MM.1S (cell line): ENCODE measurements around the gene C1QTNF6.

Source experiments
- DNase-seq: peaks from one replicate; pipeline ENCODE4 v3.0.0-alpha.2; 2015
- H2AFZ ChIP-seq: fragments of 300-600 bp; sonication (generic); 2 replicates; pipeline ENCODE4 v1.6.0; 2016; ENCODE audit warnings: antibody characterized with exemption, low read length
- H3F3A ChIP-seq: fragments of 300-600 bp; sonication (generic); 2 replicates; pipeline ENCODE4 v1.6.1; 2016; ENCODE audit warnings: mild to moderate bottlenecking, antibody characterized with exemption, low read length, moderate library complexity, mixed read lengths; ENCODE audit not compliant: insufficient read depth
- H3K27ac ChIP-seq: fragments of 300-600 bp; sonication (generic); 2 replicates; pipeline ENCODE4 v1.5.1; 2016; ENCODE audit warnings: mild to moderate bottlenecking, low read length
- H3K27me3 ChIP-seq: fragments of 300-600 bp; sonication (generic); replicated peaks from 2 replicates; pipeline ENCODE4 v1.6.0; 2016; ENCODE audit warnings: low read length; ENCODE audit not compliant: insufficient read depth
- H3K36me3 ChIP-seq: fragments of 300-600 bp; sonication (generic); replicated peaks from 2 replicates; pipeline ENCODE4 v1.6.1; 2016; ENCODE audit warnings: mild to moderate bottlenecking, low read length, mixed read lengths; ENCODE audit not compliant: insufficient read depth
- H3K4me1 ChIP-seq: fragments of 300-600 bp; sonication (generic); 2 replicates; pipeline ENCODE4 v1.6.1; 2016; ENCODE audit warnings: low read length, mixed read lengths
- H3K4me2 ChIP-seq: fragments of 300-600 bp; sonication (generic); 2 replicates; pipeline ENCODE4 v1.6.0; 2016; ENCODE audit warnings: low read depth, low read length
- H3K4me3 ChIP-seq: fragments of 300-600 bp; sonication (generic); 2 replicates; pipeline ENCODE4 v1.5.1; 2016; ENCODE audit warnings: low read length, mixed read lengths
- H3K79me2 ChIP-seq: fragments of 300-600 bp; sonication (generic); 2 replicates; pipeline ENCODE4 v1.6.1; 2016; ENCODE audit warnings: mixed run types, low read length, mixed read lengths
- H3K9ac ChIP-seq: fragments of 300-600 bp; sonication (generic); 2 replicates; pipeline ENCODE4 v1.6.1; 2016; ENCODE audit warnings: low read length, mixed read lengths
- H3K9me2 ChIP-seq: fragments of 300-600 bp; sonication (generic); replicated peaks from 2 replicates; pipeline ENCODE4 v1.6.1; 2016; ENCODE audit warnings: mild to moderate bottlenecking, low read length, mixed read lengths; ENCODE audit not compliant: insufficient read depth
- H3K9me3 ChIP-seq: fragments of 300-600 bp; sonication (generic); replicated peaks from 2 replicates; pipeline ENCODE4 v1.6.1; 2016; ENCODE audit warnings: mild to moderate bottlenecking, low read length, mixed read lengths; ENCODE audit not compliant: insufficient read depth
- H4K20me1 ChIP-seq: fragments of 300-600 bp; sonication (generic); 2 replicates; pipeline ENCODE4 v1.6.1; 2016; ENCODE audit warnings: mild to moderate bottlenecking, low read length, moderate library complexity, mixed read lengths; ENCODE audit not compliant: insufficient read depth
- EZH2 ChIP-seq: fragments of 300-600 bp; sonication (generic); optimal IDR thresholded peaks from 2 replicates; pipeline ENCODE3; 2017; ENCODE audit warnings: low read depth, mild to moderate bottlenecking, antibody characterized with exemption, low read length, mixed read lengths
- EZH2phosphoT487 ChIP-seq: fragments of 300-600 bp; sonication (generic); IDR thresholded peaks from 2 replicates; pipeline ENCODE4 v1.6.1; 2018; ENCODE audit warnings: antibody characterized with exemption, low read length
- TF ChIP-seq, protein P1 (sequence below): fragments of 300-600 bp; sonication (generic); IDR thresholded peaks from 2 replicates; pipeline ENCODE4 v1.5.1; 2016; ENCODE audit warnings: antibody characterized with exemption, low read length, mixed read lengths

The C1QTNF6 gene

DNA sequence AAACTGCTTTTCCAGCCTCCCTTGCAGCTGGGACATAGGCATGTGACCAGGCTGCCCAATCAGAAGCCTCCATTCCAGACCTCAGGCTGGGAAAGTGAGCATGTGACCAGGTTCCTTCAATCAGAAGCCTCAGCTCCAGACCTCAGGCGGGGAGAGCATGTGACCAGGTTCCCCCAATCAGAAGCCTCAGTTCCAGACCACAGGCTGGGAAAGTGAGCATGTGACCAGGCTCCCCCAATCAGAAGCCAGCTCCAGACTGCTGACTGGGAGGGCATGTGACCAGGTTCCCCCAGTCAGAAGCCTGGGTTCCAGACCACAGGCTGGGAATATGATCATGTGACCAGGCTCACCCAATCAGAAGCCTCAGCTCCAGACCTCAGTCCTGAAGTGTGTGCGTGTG, 26.6 kb downstream of the C1QTNF6 start:
- TF ChIP-seq EZH2 = no peak
- TF ChIP-seq EZH2phosphoT487 = no peak
- TF ChIP-seq, protein P1, sequence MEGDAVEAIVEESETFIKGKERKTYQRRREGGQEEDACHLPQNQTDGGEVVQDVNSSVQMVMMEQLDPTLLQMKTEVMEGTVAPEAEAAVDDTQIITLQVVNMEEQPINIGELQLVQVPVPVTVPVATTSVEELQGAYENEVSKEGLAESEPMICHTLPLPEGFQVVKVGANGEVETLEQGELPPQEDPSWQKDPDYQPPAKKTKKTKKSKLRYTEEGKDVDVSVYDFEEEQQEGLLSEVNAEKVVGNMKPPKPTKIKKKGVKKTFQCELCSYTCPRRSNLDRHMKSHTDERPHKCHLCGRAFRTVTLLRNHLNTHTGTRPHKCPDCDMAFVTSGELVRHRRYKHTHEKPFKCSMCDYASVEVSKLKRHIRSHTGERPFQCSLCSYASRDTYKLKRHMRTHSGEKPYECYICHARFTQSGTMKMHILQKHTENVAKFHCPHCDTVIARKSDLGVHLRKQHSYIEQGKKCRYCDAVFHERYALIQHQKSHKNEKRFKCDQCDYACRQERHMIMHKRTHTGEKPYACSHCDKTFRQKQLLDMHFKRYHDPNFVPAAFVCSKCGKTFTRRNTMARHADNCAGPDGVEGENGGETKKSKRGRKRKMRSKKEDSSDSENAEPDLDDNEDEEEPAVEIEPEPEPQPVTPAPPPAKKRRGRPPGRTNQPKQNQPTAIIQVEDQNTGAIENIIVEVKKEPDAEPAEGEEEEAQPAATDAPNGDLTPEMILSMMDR = no peak
- peaks cover 27% of the 10 kb centered on the region for H3K27me3 ChIP-seq
- no peak overlapping the region for H3K4me3 ChIP-seq
- no peaks in the 10 kb centered on the region for H3F3A ChIP-seq
- H2AFZ ChIP-seq = no peak overlapping the region
- no peak overlapping the region for H3K27ac ChIP-seq
- H3K4me2 ChIP-seq = no peak overlapping the region
- no peaks in the 10 kb centered on the region for H4K20me1 ChIP-seq
- no peak overlapping the region for H3K9ac ChIP-seq
- peak; percentile 18 for DNase-seq
- H3K4me1 ChIP-seq = peaks cover 16% of the 10 kb centered on the region
- no peaks in the 10 kb centered on the region for H3K9me3 ChIP-seq
- H3K79me2 ChIP-seq = no peaks in the 10 kb centered on the region
- H3K9me2 ChIP-seq = no peaks in the 10 kb centered on the region
- no peaks in the 10 kb centered on the region for H3K36me3 ChIP-seq

DNA sequence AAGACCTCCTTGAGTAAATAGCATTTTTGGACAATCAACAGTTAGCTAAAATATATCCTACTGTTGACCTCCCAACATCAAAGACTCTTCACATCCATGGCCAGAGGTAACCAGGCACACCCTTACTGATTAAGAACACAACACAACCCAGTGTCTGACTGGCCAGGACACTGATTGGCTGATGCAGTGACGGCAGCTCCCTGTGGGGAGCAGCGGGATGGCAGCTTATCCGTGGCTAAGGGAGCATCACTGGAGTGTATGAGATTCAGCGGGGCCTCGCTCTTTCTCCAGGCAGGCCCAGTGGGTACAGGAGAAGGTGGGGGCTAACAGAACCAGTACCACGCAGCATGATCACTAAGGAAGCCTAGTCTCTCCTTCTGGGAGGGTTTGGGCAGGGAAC, 28.0 kb downstream of the C1QTNF6 start:
- no peak overlapping the region for H3K9ac ChIP-seq

DNA sequence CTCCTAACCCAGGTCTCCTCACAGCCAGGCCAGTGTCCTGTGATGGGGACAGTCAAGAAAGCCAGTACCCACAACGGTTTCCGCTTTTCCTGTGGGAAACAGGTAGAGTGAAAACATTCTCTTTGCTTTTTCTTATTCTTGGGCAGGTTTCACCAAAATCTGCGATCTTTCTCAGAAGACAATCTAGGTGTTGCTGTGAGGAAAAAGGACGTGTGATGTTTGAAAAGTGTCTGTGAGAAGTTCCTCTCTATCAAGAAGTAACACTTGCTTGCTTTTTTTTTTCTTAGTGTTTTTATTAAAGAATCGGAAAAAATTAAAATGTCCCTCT, 29.1 kb downstream of the C1QTNF6 start:
- TF ChIP-seq EZH2 (no peak), EZH2phosphoT487 (no peak)
- TF ChIP-seq, protein P1 = no peak
- no peaks in the 10 kb centered on the region for H3K79me2 ChIP-seq

More for the DNA sequence above, 28.0 kb downstream of the C1QTNF6 start:
- Histone ChIP-seq H3K9me3 (no peaks in the 10 kb centered on the region), H3K9me2 (no peaks in the 10 kb centered on the region), H3K27me3 (peaks cover 27% of the 10 kb centered on the region), H3K4me3 (no peak overlapping the region), H2AFZ (no peak overlapping the region), H3K27ac (no peak overlapping the region), H4K20me1 (no peaks in the 10 kb centered on the region), H3K79me2 (no peaks in the 10 kb centered on the region), H3K36me3 (no peaks in the 10 kb centered on the region), H3F3A (no peaks in the 10 kb centered on the region), H3K4me1 (peaks cover 16% of the 10 kb centered on the region), H3K4me2 (no peak overlapping the region)
- DNase-seq = no peak
- no peak for TF ChIP-seq EZH2
- TF ChIP-seq, protein P1 = no peak
- TF ChIP-seq EZH2phosphoT487 = no peak

More for the DNA sequence above, 29.1 kb downstream of the C1QTNF6 start:
- Histone ChIP-seq H3F3A (no peaks in the 10 kb centered on the region), H3K4me2 (no peak overlapping the region), H3K9me3 (no peaks in the 10 kb centered on the region), H3K4me3 (no peak overlapping the region), H3K4me1 (peaks cover 16% of the 10 kb centered on the region), H4K20me1 (no peaks in the 10 kb centered on the region), H2AFZ (no peak overlapping the region), H3K27ac (no peak overlapping the region), H3K36me3 (no peaks in the 10 kb centered on the region), H3K27me3 (peaks cover 28% of the 10 kb centered on the region), H3K9me2 (no peaks in the 10 kb centered on the region), H3K9ac (no peak overlapping the region)
- no peak for DNase-seq
